ENCODE results near the gene SPATA19.

The SPATA19 gene, protein sequence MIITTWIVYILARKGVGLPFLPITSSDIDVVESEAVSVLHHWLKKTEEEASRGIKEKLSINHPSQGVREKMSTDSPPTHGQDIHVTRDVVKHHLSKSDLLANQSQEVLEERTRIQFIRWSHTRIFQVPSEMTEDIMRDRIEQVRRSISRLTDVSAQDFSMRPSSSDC

DNA sequence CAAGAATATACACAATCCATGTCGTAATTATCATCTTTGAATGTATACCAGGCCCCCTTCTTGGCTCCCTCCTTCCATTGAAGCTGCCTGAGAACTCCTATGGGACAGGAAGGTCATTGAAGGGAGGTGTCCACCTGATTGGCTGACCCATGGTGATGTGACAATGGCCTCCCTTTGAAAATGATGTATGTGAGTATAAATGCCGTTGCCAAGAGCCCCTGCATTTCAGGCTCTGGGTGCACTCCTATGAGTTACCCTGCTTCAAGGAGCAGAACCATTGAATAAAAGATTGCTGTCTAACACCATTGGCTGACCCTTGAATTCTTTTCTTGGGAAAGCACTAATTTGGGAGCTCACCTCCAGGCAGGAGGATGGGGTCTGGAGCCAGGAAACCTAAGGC is at the start of gene SPATA19:
TSS of gene SPATA19 (minus strand) at position 101 of the 400 bp plus-strand sequence. CDS start at position 34, 67 bp downstream.
- no peaks in the 10 kb centered on the region for H4K20me1 ChIP-seq (ENCODE audit: low read depth, low read length)
- no peak for TF ChIP-seq EZH2phosphoT487 (conservative IDR thresholded peaks at IDR 0.05; ENCODE audit: low read length)
- TF ChIP-seq, protein P1, sequence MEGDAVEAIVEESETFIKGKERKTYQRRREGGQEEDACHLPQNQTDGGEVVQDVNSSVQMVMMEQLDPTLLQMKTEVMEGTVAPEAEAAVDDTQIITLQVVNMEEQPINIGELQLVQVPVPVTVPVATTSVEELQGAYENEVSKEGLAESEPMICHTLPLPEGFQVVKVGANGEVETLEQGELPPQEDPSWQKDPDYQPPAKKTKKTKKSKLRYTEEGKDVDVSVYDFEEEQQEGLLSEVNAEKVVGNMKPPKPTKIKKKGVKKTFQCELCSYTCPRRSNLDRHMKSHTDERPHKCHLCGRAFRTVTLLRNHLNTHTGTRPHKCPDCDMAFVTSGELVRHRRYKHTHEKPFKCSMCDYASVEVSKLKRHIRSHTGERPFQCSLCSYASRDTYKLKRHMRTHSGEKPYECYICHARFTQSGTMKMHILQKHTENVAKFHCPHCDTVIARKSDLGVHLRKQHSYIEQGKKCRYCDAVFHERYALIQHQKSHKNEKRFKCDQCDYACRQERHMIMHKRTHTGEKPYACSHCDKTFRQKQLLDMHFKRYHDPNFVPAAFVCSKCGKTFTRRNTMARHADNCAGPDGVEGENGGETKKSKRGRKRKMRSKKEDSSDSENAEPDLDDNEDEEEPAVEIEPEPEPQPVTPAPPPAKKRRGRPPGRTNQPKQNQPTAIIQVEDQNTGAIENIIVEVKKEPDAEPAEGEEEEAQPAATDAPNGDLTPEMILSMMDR (IDR thresholded peaks at IDR 0.05; ENCODE audit: insufficient read depth, low read length, poor library complexity, severe bottlenecking): no peak
- no peaks in the 10 kb centered on the region for H3K9me2 ChIP-seq (replicated peaks; ENCODE audit: insufficient read depth, low read length)
- H3K4me3 ChIP-seq (ENCODE audit: insufficient read depth, low read length, poor library complexity, severe bottlenecking): no peak within 1 kb of the TSS
- no peak within 1 kb of the TSS for H3K9ac ChIP-seq (ENCODE audit: low read length)
- H3K27me3 ChIP-seq (ENCODE audit: low read length): no peaks in the 10 kb centered on the region
- no peak within 1 kb of the TSS for H3K4me2 ChIP-seq (ENCODE audit: low read depth, low read length, poor library complexity, severe bottlenecking)
- no peak within 1 kb of the TSS for H2AFZ ChIP-seq (ENCODE audit: low read depth, low read length, severe bottlenecking)
- H3K27ac ChIP-seq (ENCODE audit: low read depth, low read length): no peak within 1 kb of the TSS
- H3F3A ChIP-seq (ENCODE audit: insufficient read depth): no peaks in the 10 kb centered on the region
- no peaks in the 10 kb centered on the region for H3K79me2 ChIP-seq (ENCODE audit: insufficient read depth, low read length)
- H3K36me3 ChIP-seq (ENCODE audit: low read length): no peaks in the 10 kb centered on the region
- no peaks in the 10 kb centered on the region for H3K9me3 ChIP-seq (ENCODE audit: insufficient read depth, low read length)

DNA sequence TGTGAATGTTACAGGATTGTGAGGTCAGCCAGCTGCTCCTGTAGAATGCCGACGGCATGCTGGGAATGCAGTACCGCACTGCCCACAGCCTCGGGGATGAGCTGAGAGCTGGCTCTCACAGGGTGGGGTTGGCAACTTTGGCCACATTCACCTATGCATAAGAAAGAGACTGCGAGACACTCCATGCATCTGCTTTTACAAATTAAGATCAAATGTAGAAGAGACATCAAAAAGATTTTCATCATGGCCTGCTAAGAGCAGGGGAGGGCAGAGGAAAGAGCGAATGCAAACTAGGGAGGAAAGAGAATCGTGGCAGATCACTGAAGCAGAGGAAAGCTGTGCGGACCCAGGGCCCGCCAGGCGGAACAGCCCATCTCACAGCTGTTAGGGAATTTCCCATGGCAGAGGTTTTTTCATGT is 49.8 kb upstream of the SPATA19 start:
- Histone ChIP-seq H3K4me3 (ENCODE audit: insufficient read depth, low read length, poor library complexity, severe bottlenecking) (no peak overlapping the region), H3K9me3 (ENCODE audit: insufficient read depth, low read length) (no peaks in the 10 kb centered on the region), H3K36me3 (ENCODE audit: low read length) (no peaks in the 10 kb centered on the region), H3K79me2 (ENCODE audit: insufficient read depth, low read length) (no peaks in the 10 kb centered on the region), H2AFZ (ENCODE audit: low read depth, low read length, severe bottlenecking) (no peak overlapping the region), H3K4me2 (ENCODE audit: low read depth, low read length, poor library complexity, severe bottlenecking) (no peak overlapping the region), H3K27ac (ENCODE audit: low read depth, low read length) (no peak overlapping the region), H3F3A (ENCODE audit: insufficient read depth) (no peaks in the 10 kb centered on the region), H3K27me3 (ENCODE audit: low read length) (no peaks in the 10 kb centered on the region), H3K9me2 (replicated peaks; ENCODE audit: insufficient read depth, low read length) (no peaks in the 10 kb centered on the region), H3K9ac (ENCODE audit: low read length) (no peak overlapping the region), H4K20me1 (ENCODE audit: low read depth, low read length) (no peaks in the 10 kb centered on the region)
- TF ChIP-seq, protein P1 (IDR thresholded peaks at IDR 0.05; ENCODE audit: insufficient read depth, low read length, poor library complexity, severe bottlenecking): no peak
- no peak for TF ChIP-seq EZH2phosphoT487 (conservative IDR thresholded peaks at IDR 0.05; ENCODE audit: low read length)

DNA sequence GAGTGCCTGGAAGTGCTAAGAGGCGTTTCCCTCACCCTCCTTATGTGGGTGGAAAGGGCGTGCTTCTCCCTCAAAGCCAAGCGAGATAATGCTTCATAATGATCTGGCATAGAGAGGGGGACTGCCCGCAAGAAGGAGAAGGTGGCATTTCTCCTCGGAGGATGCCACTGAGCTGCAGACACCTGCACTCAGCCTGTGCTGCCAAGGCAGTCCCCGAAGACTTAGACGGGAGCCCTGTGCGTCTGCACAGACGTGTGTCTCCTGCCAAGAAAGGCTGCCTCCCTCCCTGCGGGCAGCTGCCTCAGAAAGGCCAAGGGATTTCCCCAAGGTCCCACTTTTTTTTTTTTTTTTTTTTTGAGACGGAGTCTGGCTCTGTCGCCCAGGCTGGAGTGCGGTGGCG is 48.1 kb upstream of the SPATA19 start:
- Histone ChIP-seq H3K9me3 (ENCODE audit: insufficient read depth, low read length) (no peaks in the 10 kb centered on the region), H3K36me3 (ENCODE audit: low read length) (no peaks in the 10 kb centered on the region), H3K4me2 (ENCODE audit: low read depth, low read length, poor library complexity, severe bottlenecking) (no peak overlapping the region), H3K9me2 (replicated peaks; ENCODE audit: insufficient read depth, low read length) (no peaks in the 10 kb centered on the region), H4K20me1 (ENCODE audit: low read depth, low read length) (no peaks in the 10 kb centered on the region), H3K79me2 (ENCODE audit: insufficient read depth, low read length) (no peaks in the 10 kb centered on the region), H2AFZ (ENCODE audit: low read depth, low read length, severe bottlenecking) (no peak overlapping the region), H3K27ac (ENCODE audit: low read depth, low read length) (no peak overlapping the region), H3F3A (ENCODE audit: insufficient read depth) (no peaks in the 10 kb centered on the region), H3K9ac (ENCODE audit: low read length) (no peak overlapping the region), H3K27me3 (ENCODE audit: low read length) (no peaks in the 10 kb centered on the region), H3K4me3 (ENCODE audit: insufficient read depth, low read length, poor library complexity, severe bottlenecking) (no peak overlapping the region)
- TF ChIP-seq, protein P1 (IDR thresholded peaks at IDR 0.05; ENCODE audit: insufficient read depth, low read length, poor library complexity, severe bottlenecking): no peak
- no peak for TF ChIP-seq EZH2phosphoT487 (conservative IDR thresholded peaks at IDR 0.05; ENCODE audit: low read length)

Data from SU-DHL-6 (cell line).